DMS 273 treated with DMSO at 0.1 percent for 48 hours (cell line): Measurements from ENCODE around the gene PTPRN2.
"Not testable (repeated sequence)": the region's sequence is repeated elsewhere in the genome, so short reads cannot be mapped to it uniquely, and the experiment has no call there.

Experiments used
- DNase-seq: peaks from one replicate; lab custom pipeline; 2025; lab: John Stamatoyannopoulos, UW

Gene PTPRN2

DNA sequence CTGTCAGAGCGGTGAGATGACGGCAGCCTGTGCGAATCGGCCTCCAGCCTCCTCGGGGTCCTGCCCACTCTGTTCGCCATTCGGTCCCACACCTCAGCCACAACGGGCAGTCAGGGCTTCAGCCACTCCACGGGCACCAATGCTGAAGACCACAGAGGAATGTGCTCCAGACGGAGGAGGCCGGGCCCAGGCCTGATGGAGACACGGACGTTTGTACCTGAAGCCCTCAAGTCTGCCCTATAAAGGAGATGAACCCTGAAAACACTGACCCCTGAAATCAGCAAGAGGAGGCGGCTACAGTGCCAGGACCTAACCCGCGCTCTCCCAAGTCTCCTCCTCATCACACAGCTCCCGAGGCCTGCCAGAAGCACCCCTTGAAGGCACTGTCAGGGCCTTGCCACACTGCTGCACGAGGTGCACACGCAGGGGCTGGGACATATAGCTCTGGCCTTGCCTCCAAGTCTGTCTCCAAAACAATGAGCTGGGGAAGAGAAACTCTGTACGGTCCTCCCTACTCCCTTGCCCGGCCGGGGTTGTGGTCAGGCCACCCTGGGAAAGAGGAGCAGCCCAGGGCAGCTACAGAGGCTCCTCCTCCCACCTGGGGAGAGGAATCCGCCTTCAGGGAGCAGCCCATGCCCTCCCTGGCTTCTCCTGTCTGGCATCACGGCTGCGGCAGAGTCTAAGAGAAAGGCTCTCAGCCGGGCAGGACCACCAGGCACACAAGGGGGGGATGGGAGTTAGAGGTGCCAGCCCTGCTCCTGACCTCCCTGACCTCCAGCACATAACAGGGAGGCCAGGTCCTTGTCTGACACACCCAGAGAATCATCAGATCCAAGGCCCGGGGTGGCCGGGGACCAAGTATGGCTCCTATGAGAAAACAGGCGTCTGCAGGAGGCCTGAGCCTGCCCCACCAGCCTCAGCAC lies 310.1 kb downstream of the PTPRN2 start:
- no peak for DNase-seq

DNA sequence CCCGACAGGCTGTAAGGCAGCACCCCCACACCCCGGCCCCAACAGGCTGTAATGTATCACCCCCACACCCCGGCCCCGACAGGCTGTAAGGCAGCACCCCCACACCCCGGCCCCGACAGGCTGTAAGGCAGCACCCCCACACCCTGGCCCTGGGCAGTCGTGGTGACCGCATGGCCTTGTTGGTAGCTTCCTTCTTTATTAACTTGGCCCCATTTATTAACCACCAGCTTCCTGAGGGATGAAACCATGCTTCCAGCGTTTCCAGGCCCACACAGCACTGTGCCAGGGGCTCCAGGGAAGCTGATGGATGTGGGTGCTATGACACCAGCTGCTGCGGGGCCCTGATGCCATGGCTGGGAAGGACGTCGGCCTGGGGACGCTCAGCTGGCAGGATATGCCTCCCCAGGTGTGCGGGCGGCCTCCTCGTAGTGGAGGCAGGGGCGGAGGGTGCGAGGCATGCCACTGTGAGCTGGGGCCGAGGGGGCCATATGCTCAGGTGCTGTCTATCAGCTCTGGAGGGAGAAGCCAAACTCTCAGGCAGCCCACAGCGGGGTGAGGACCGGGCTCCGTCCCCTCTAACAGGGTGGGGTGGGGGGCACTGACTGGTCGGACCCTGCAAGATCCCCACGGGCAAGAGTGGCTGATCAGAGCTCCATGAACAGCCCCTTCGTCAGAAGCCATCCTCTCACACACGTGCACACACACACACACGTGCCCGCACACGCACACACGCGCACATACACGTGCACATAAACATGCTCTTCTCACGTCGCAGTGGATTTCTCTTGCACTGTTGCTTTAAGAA lies 311.0 kb downstream of the PTPRN2 start:
- DNase-seq, result no peak

DNA sequence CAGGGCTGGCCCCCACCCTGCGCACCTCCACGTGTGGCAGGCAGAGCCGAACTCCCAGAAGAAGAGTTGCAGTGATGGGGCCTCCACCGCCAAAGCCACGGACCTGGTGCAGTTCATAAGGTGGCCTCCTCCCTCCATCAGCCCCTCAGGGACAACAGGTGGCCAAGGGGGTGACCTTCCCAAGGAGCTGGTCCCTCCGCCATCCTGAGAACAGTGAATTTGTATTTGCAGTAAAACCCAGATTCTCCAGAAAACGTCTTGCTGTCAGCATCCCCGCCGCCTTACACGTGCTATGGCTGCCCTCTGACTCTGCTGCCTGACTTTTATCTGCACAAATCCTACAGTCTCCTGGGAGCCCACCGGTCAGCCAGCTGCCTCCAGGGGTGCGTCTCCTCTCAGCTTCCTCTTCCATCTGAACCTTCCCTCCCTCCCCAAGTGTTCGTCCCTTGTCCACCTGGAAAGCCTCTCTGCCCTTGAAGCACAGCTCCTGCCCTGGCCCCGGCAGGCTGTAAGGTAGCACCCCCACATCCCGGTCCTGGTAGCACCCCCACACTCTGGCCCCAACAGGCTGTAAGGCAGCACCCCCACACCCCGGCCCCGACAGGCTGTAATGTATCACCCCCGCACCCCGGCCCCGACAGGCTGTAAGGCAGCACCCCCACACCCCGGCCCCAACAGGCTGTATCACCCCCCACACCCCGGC lies 311.8 kb downstream of the PTPRN2 start:
- DNase-seq, result no peak

DNA sequence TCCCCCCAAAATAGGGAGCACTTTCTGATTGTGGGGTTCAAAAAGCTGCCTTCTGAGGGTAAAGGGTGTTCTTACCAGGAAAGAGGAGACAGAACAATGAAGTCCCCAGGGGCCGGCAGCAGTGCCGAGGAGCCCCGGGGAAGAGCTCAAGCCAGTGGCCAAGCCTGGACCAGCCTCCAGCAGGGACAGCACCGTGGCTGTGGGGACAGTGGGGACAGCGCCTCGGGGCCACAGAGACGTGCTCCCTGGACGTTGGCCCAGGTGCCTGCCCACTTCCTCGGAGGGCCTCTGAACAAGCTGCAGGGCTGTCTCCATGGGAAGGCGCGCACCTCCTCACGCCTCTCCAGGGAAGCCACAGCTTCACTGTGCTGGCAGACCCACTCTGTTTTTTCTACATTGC lies 312.6 kb downstream of the PTPRN2 start:
- no peak for DNase-seq

DNA sequence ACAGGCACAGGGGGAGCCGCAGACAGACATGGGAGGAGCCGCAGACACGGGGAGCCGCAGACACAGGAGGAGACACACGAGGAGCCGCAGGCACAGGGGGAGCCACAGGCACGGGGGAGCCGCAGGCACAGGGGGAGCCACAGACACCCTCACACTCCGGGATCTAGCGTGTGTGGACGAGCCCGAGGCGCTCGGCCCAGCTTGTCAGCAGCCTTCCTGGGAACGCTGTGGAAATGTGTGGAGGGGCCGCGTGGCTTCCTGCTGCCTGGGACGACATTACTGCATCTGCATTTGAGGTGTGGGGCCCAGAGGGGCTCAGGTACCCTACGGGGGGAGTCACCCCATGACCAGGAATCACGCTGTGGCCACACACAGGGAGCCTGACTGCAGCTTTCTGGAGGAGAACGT lies 313.2 kb downstream of the PTPRN2 start:
- DNase-seq, result no peak

DNA sequence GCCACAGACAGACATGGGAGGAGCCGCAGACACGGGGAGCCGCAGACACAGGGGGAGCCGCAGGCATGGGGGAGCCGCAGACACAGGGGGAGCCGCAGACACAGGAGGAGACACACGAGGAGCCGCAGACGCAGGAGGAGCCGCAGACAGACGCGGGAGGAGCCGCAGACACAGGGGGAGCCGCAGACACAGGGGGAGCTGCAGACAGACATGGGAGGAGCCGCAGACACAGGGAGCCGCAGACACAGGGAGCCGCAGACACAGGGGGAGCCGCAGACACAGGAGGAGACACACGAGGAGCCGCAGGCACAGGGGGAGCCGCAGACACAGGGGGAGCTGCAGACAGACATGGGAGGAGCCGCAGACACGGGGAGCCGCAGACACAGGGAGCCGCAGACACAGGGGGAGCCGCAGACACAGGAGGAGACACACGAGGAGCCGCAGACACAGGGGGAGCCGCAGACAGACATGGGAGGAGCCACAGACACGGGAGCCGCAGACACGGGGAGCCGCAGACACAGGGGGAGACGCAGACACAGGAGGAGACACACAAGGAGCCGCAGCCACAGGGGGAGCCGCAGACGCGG lies 313.8 kb downstream of the PTPRN2 start:
- DNase-seq, result not testable (repeated sequence)

DNA sequence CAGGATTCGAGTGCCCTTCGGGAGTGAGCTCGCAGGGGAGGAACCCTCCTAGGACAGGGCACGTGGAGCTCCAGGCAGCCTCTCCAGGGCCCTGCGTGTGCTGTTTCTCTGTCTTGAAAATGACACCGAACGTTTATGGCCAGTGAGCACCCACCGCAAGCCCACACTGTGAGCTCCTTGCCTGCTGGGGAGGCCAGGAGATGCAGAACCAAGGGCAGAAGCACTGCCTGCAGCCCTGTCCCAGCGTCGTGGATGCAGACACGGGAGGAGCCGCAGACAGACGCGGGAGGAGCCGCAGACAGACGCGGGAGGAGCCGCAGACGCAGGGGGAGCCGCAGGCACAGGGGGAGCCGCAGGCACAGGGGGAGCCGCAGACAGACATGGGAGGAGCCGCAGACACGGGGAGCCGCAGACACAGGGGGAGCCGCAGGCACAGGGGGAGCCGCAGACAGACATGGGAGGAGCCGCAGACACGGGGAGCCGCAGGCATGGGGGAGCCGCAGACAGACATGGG lies 314.4 kb downstream of the PTPRN2 start:
- DNase-seq, result no peak

DNA sequence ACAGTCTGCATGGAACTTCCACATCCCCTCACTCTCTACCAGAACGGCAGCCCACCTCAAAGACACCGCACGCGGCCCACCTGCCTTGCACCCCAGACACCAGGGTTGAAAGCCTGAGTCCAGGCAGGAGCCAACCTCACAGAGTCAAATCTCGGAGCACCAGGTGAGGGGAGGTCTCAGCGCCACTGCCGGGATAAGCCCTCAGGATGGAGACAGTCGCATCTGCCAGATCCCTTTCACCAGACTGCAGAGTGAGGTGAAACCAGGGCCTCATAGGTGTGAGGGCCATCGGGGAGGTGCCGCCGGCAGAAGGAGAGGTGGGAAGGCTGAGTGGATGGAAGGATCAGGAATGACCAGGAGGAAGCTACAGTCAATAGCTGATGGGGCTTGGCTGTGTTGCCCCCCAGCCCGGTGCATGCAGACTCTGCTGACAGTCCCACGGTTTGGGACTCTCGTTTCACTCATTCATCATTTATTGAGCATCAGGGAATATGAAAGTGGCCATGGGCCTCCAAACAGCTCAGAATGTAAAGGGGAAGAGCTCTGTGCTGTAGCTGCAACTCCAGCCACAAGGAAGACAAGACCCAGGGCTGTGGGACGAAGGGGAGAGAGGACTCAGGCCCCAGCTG lies 315.0 kb downstream of the PTPRN2 start:
- DNase-seq, result no peak

DNA sequence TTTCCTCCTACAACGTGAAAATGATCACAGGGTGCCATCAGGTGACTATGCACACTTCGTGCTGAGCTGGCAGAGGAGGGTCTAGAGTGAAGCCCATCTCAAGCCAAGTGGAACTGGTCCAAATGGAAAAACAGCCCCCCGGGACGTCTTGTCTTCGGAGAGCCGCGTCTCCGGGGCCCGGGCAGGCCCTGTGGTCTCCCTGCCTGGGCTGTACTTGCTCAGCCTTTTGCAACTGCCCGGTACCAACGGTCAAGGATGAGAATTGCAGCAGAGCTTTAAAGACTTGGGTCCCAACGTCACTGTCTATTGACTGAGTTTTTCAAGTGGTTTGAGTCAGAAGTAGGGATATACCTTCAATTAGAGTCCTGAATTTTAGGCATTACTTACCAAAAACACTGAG lies 315.5 kb downstream of the PTPRN2 start:
- no peak for DNase-seq

DNA sequence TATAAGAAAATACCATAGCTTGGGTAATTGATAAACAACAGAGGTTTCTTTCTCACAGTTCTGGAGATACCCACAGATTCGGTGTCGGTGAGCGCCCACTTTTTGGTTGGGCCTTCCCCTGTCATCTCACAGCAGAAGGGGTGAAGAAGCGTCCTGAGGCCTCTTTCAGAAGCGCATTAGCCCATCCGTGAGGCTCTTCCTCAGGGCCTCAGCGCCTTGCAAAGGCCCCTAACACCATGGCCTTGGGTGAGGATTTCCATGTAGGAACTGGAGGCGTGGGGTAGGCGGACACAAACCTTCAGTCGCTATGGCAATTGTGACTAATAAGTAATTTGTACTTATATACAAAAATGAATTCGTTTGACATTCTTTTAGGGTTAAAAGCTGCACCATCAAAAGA lies 316.0 kb downstream of the PTPRN2 start:
- no peak for DNase-seq

DNA sequence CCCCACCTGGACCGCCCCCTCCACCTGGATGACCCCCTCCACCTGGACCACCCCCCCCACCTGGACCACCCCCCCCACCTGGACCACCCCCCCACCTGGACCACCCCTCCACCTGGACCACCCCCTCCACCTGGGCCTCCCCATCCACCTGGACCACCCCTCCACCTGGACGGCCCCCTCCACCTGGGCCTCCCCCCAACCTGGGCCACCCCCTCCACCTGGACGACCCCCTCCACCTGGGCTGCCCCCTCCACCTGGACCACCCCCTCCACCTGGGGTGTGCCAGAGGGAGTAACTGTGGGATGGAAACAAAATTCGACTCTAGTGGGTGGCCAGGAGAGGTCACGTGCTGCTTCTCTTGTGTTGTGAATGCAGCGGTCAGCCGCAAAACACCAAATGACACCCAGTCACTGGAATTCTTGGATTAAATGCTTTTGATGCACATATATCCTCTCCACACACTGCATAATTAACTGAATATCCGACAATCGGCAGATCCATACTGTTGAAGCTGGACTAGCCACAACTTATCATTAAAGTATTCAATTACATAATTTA lies 316.7 kb downstream of the PTPRN2 start:
- no peak for DNase-seq

DNA sequence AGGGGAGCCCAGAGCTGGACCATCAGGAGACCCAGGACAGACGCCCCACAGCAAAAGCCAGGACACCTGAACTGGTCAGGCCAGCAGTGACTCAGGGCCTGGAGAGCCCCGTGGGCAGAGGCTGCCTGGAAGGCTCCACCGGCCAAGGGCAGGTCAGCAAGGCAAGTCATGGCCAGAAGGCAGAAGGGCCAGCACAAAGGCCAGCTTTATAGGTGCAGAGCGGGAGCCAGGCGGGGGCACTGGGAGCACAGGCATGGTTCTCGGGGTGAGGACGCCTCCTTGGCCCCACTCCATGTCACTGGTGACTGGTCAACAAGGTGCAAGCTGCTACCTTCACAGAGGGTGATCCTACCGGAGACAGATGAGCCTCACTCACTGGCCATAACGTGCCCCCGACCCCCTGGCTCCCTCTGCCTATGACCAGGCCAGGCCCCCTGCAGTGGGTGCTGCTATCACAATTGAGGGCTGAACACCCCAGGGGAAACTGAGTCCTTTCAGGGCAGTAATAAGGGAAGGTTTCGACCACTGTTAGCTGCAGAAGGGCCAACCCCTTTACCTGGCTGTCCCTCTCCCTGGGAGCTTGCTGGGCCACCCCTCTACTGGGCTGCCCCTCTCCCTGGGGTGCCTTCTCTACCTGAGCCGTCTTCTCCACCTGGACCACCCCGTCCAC lies 317.4 kb downstream of the PTPRN2 start:
- DNase-seq, result no peak

DNA sequence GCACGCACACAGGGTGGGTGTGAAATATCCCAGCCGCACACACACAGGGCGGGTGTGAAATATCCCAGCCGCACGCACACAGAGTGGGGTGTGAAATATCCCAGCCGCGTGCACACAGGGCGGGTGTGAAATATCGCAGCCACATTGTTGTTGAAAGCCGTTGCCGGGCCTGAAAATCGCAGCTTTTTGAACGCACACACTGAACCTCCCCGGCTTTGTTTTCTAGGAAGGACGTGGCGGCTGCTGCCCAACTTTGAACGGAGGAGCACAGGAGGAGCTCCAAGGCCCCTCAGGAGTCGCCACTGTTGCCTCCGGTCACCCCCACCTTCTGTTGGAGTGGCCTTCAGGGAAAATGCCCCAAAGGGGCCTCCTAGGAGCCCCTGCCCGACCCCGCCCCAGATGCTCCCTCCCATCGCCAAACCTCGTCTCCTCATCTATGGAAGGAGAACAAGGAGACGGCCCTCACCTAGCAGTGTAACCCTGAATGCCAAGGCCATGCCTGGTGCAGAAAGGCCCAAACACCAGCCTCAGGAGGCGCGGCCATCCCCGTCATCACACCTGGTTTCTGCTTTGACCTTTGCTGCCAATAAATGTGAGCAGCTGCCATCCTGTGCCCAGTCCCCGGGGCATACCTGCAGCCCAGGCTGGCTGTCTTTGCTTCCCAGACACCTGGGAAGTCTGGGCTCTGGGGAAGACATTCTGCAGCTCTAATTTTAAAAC lies 318.6 kb downstream of the PTPRN2 start:
- DNase-seq, result no peak

DNA sequence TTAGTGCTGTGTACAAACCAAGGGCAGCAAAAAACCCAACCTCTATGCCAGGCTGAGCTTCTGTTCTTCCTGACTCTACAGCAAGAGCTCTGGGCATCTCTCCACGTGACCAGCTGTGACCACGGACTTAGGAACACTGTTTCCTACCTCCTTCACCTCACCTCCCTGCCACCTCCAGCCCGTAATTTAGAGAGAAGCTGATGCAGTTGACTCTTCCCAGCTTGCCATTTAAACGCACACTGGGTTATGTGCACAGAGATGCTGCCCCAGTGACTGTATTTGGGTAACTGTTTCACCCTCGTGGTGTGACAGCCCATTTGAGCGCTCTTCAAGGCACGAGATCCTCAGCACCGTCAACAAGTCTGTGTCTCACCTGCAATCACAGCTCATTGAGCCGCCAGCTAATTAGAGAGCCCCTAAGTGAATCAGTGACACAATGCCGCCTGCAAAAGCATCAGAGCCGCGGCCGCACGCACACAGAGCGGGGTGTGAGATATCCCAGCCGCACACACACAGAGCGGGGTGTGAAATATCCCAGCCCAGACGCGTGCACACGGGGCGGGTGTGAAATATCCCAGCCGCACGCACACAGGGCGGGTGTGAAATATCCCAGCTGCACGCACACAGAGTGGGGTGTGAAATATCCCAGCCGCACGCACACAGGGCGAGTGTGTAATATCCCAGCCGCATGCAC lies 319.7 kb downstream of the PTPRN2 start:
- DNase-seq, result no peak

DNA sequence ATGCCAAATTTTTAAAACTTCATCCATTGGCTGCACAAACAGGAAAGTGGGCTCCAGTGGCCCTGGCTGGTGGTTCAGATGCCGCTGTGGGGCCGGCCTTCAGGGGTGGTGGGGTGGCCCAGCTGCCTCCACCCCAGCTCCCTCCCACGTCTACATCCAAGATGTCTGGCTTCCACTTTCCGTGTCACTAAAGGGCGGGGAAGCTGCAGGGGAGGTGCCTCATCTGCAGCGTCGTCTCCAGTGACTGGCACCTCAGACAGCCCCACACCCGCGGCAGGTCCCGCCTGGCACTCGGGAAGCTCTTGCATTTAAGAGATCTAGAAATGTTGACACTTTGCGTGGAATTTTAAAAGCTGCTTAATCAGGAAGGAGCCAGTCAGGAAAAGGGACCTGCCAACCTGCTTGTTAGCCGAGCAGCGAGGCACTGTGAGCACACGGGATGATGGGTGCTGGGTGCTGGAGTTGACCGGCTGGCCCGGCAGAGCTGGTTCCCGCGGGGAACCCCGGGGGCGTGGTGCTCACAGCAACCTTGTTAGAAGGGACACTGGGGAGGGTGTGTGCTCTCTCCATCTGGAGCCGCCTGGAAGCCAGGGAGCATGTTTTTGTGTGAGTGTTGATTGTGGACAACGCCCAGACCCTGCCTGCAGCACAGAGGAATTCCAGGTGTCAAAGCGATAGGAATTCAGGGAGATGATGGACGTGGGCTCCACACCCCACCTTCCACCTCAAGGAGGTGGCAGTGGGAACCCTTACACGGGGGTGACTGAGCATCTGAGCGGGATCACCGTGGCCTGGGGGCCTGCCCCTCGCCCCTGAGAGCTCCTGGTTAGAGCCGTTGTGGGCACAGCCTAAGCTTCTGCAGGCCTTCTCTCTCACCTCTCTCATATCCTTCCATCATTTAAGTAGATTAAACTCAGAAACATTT lies 320.5 kb downstream of the PTPRN2 start:
- no peak for DNase-seq

DNA sequence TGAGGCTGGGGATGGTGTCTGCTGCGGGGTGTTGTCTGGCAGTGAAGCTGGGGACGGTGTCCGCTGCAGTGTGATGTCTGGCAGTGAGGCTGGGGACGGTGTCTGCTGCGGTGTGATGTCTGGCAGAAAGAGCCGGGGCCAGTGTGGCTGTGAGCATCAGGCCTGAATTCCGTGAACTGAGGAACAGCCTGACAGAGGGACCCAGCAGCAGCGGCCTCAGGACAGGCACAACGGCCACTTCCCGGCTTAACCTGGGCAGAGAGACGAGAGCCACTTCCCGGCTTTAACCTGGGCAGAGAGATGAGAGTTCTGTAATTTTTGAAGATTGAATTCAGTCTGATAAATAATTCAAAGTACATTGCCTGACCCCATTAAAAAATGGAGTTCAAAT lies 321.2 kb downstream of the PTPRN2 start:
- no peak for DNase-seq

DNA sequence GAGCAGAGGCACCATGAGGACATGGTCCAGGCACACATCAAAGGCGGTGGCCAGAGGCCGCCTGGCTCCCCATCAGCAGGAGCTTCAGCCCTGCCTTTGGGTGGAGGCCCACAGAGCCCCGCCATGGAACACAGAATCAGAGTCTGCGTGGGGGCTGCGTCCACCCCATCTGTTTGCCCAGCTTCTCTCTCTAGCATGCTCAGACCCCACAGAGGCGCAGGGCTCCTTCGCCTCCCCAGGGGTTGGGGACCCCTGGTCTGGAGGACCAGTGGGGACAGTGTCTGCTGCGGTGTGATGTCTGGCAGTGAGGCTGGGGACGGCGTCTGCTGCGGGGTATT lies 321.9 kb downstream of the PTPRN2 start:
- no peak for DNase-seq
